Activated naive CD4-positive, alpha-beta T cell treated with anti-CD3 and anti-CD28 coated beads, Interleukin-2, amount 50 U/mL, for 24 hours (primary cell): Measurements from ENCODE around the gene CFP.

Source experiments
- H3K27ac Mint-ChIP-seq: one replicate; pipeline ENCODE4 v1.8.0; 2021; ENCODE audit warnings: mild to moderate bottlenecking, mixed read lengths
- H3K27me3 Mint-ChIP-seq: one replicate; pipeline ENCODE4 v1.8.0; 2021; ENCODE audit warnings: mixed read lengths
- H3K36me3 Mint-ChIP-seq: one replicate; pipeline ENCODE4 v1.8.0; 2021; ENCODE audit warnings: mixed read lengths
- H3K4me1 Mint-ChIP-seq: one replicate; pipeline ENCODE4 v1.8.0; 2021; ENCODE audit warnings: mixed read lengths
- H3K4me3 Mint-ChIP-seq: one replicate; pipeline ENCODE4 v1.8.0; 2021; ENCODE audit warnings: mild to moderate bottlenecking, mixed read lengths
- H3K9me3 Mint-ChIP-seq: one replicate; pipeline ENCODE4 v1.8.0; 2021; ENCODE audit warnings: mixed read lengths

Gene CFP

GRCh38 chrX:47593522-47593921, 36.2 kb downstream of the CFP start:
- Mint-ChIP-seq H3K4me3 (no peak overlapping the region), H3K4me1 (peaks cover 21% of the 10 kb centered on the region), H3K9me3 (no peaks in the 10 kb centered on the region), H3K27ac (no peak overlapping the region), H3K27me3 (no peaks in the 10 kb centered on the region), H3K36me3 (peaks cover 5% of the 10 kb centered on the region)

GRCh38 chrX:47590984-47591383, 38.7 kb downstream of the CFP start:
- H3K4me3 Mint-ChIP-seq = no peak overlapping the region
- peaks cover 10% of the 10 kb centered on the region for H3K4me1 Mint-ChIP-seq
- no peaks in the 10 kb centered on the region for H3K27me3 Mint-ChIP-seq
- H3K27ac Mint-ChIP-seq = no peak overlapping the region
- H3K9me3 Mint-ChIP-seq = no peaks in the 10 kb centered on the region
- H3K36me3 Mint-ChIP-seq = no peaks in the 10 kb centered on the region

GRCh38 chrX:47587906-47588735, 41.6 kb downstream of the CFP start:
- H3K27ac Mint-ChIP-seq = no peak overlapping the region
- H3K4me3 Mint-ChIP-seq = no peak overlapping the region

GRCh38 chrX:47587091-47587891, 42.4 kb downstream of the CFP start:
- Mint-ChIP-seq H3K36me3 (no peaks in the 10 kb centered on the region), H3K27me3 (no peaks in the 10 kb centered on the region), H3K9me3 (no peaks in the 10 kb centered on the region), H3K27ac (no peak overlapping the region), H3K4me1 (peaks cover 16% of the 10 kb centered on the region), H3K4me3 (no peak overlapping the region)

More at GRCh38 chrX:47587906-47588735, 41.6 kb downstream of the CFP start:
- Mint-ChIP-seq H3K4me1 (peaks cover 14% of the 10 kb centered on the region), H3K9me3 (no peaks in the 10 kb centered on the region), H3K27me3 (no peaks in the 10 kb centered on the region), H3K36me3 (no peaks in the 10 kb centered on the region)

GRCh38 chrX:47586043-47586787, 43.5 kb downstream of the CFP start:
- Mint-ChIP-seq H3K36me3 (no peaks in the 10 kb centered on the region), H3K4me1 (peaks cover 27% of the 10 kb centered on the region), H3K4me3 (no peak overlapping the region), H3K27ac (no peak overlapping the region), H3K9me3 (no peaks in the 10 kb centered on the region), H3K27me3 (no peaks in the 10 kb centered on the region)

GRCh38 chrX:47585273-47585672, 44.5 kb downstream of the CFP start:
- H3K9me3 Mint-ChIP-seq = no peaks in the 10 kb centered on the region
- peaks cover 30% of the 10 kb centered on the region for H3K4me1 Mint-ChIP-seq
- H3K27ac Mint-ChIP-seq = no peak overlapping the region
- H3K4me3 Mint-ChIP-seq = no peak overlapping the region
- H3K27me3 Mint-ChIP-seq = no peaks in the 10 kb centered on the region
- H3K36me3 Mint-ChIP-seq = no peaks in the 10 kb centered on the region

- Mint-ChIP-seq H3K4me1 (peaks cover 33% of the 10 kb centered on the region), H3K27ac (no peak overlapping the region), H3K27me3 (no peaks in the 10 kb centered on the region), H3K9me3 (no peaks in the 10 kb centered on the region), H3K4me3 (no peak overlapping the region), H3K36me3 (no peaks in the 10 kb centered on the region)
These were observed 45.0 kb downstream of the CFP start for GRCh38 chrX:47584714-47585113.

GRCh38 chrX:47583240-47583861, 46.4 kb downstream of the CFP start:
- Mint-ChIP-seq H3K9me3 (no peaks in the 10 kb centered on the region), H3K4me3 (peak overlapping the region; percentile 55), H3K27me3 (no peaks in the 10 kb centered on the region), H3K4me1 (peaks cover 34% of the 10 kb centered on the region), H3K36me3 (no peaks in the 10 kb centered on the region), H3K27ac (peak overlapping the region; percentile 59)

GRCh38 chrX:47581731-47582647, 47.7 kb downstream of the CFP start, which contains the start of gene TIMP1:
TIMP1 (plus strand) TSS chrX:47582436; CDS start chrX:47583416, 980 bp downstream.
- peak within 1 kb of the TSS; percentile 72 for H3K4me3 Mint-ChIP-seq
- H3K27me3 Mint-ChIP-seq = no peaks in the 10 kb centered on the region
- H3K9me3 Mint-ChIP-seq = no peaks in the 10 kb centered on the region
- H3K27ac Mint-ChIP-seq = peak within 1 kb of the TSS; percentile 93
- peaks cover 34% of the 10 kb centered on the region for H3K4me1 Mint-ChIP-seq
- no peaks in the 10 kb centered on the region for H3K36me3 Mint-ChIP-seq

GRCh38 chrX:47579537-47579936, 50.2 kb downstream of the CFP start:
- H3K27ac Mint-ChIP-seq = no peak overlapping the region
- no peaks in the 10 kb centered on the region for H3K36me3 Mint-ChIP-seq
- no peaks in the 10 kb centered on the region for H3K9me3 Mint-ChIP-seq
- no peaks in the 10 kb centered on the region for H3K27me3 Mint-ChIP-seq
- no peak overlapping the region for H3K4me3 Mint-ChIP-seq
- peaks cover 30% of the 10 kb centered on the region for H3K4me1 Mint-ChIP-seq

- no peaks in the 10 kb centered on the region for H3K27me3 Mint-ChIP-seq
- H3K9me3 Mint-ChIP-seq = no peaks in the 10 kb centered on the region
- peaks cover 24% of the 10 kb centered on the region for H3K4me1 Mint-ChIP-seq
- no peak overlapping the region for H3K27ac Mint-ChIP-seq
- no peak overlapping the region for H3K4me3 Mint-ChIP-seq
- no peaks in the 10 kb centered on the region for H3K36me3 Mint-ChIP-seq
These were observed 51.0 kb downstream of the CFP start for GRCh38 chrX:47578692-47579091.

- Mint-ChIP-seq H3K9me3 (no peaks in the 10 kb centered on the region), H3K27me3 (peaks cover 3% of the 10 kb centered on the region), H3K27ac (no peak overlapping the region), H3K4me3 (no peak overlapping the region), H3K36me3 (peaks cover 2% of the 10 kb centered on the region), H3K4me1 (peaks cover 27% of the 10 kb centered on the region)
These were observed 51.8 kb downstream of the CFP start for GRCh38 chrX:47577901-47578300.

- Mint-ChIP-seq H3K4me3 (no peak overlapping the region), H3K27me3 (peaks cover 3% of the 10 kb centered on the region), H3K27ac (no peak overlapping the region), H3K9me3 (no peaks in the 10 kb centered on the region), H3K36me3 (peaks cover 2% of the 10 kb centered on the region), H3K4me1 (peaks cover 26% of the 10 kb centered on the region)
These were observed 52.3 kb downstream of the CFP start for GRCh38 chrX:47577424-47577823.
